ENCODE data around the gene PARM1. TPM values are rescaled to one million over a fixed set of nuclear protein-coding genes. Genes with fewer than 3 reads are reported as not detected.

The PARM1 gene, protein sequence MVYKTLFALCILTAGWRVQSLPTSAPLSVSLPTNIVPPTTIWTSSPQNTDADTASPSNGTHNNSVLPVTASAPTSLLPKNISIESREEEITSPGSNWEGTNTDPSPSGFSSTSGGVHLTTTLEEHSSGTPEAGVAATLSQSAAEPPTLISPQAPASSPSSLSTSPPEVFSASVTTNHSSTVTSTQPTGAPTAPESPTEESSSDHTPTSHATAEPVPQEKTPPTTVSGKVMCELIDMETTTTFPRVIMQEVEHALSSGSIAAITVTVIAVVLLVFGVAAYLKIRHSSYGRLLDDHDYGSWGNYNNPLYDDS
- not detected in 2 replicates for total RNA-seq

DNA sequence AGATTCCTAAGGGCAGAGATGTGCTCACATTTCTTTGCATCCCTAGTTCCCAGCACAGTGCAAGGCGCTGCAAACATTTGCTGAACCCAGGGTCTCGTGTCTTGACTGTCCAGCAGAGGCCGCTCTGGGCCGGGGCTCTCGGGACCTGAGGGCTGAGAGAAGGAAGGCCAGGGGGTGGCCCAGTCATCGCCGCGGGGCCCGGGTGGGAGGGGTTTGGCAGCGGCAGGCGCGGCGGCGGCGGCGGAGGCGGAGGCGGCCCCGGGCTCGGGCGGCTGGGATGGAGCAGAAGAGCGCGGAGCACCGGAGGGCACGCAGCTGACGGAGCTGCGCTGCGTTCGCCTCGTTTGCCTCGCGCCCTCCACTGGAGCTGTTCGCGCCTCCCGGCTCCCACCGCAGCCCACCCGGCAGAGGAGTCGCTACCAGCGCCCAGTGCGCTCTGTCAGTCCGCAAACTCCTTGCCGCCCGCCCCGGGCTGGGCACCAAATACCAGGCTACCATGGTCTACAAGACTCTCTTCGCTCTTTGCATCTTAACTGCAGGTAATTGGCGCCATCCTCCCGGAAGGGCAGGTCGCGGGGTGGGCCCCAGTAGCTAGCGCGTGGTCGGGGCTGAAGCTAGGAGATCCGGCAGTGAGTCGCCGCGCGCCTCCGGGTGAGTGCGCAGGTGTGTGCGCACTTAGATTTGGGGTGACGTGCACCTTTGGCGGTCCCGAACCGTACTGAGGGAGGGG is at the start of gene PARM1:
Gene PARM1 (plus strand): TSS at position 285 of the 730 bp plus-strand sequence. CDS start 212 bp downstream, at position 497.

Other genes starting within 250 kb of the PARM1 start
- gene BTC, start 138.6 kb upstream of the PARM1 start, total RNA-seq, result 0.30 TPM in 1 of 2 replicates, not detected in the other